IPS-18a (cell line): ENCODE data around the gene PAPPA2.
"Not testable (repeated sequence)": the region's sequence is repeated elsewhere in the genome, so short reads cannot be mapped to it uniquely, and the experiment has no call there.

Experiments
- H3K27ac ChIP-seq: one replicate; pipeline ENCODE4 v1.5.1; 2013; ENCODE audit warnings: low read length
- H3K27me3 ChIP-seq: one replicate; pipeline ENCODE4 v1.6.1; 2013; ENCODE audit warnings: mild to moderate bottlenecking, low read length; ENCODE audit not compliant: control insufficient read depth, insufficient read depth
- H3K36me3 ChIP-seq: one replicate; pipeline ENCODE4 v1.6.1; 2013; ENCODE audit warnings: low read depth, low read length; ENCODE audit not compliant: control insufficient read depth
- H3K4me1 ChIP-seq: one replicate; pipeline ENCODE4 v1.6.1; 2013; ENCODE audit warnings: low read depth, low read length; ENCODE audit not compliant: control insufficient read depth
- H3K4me3 ChIP-seq: one replicate; pipeline ENCODE4 v1.5.1; 2013; ENCODE audit warnings: low read length
- H3K9ac ChIP-seq: one replicate; pipeline ENCODE4 v1.6.1; 2013; ENCODE audit warnings: mild to moderate bottlenecking, low read length, moderate library complexity
- H3K9me3 ChIP-seq: one replicate; pipeline ENCODE4 v1.6.1; 2013; ENCODE audit warnings: low read depth, low read length; ENCODE audit not compliant: control insufficient read depth

Gene PAPPA2

DNA sequence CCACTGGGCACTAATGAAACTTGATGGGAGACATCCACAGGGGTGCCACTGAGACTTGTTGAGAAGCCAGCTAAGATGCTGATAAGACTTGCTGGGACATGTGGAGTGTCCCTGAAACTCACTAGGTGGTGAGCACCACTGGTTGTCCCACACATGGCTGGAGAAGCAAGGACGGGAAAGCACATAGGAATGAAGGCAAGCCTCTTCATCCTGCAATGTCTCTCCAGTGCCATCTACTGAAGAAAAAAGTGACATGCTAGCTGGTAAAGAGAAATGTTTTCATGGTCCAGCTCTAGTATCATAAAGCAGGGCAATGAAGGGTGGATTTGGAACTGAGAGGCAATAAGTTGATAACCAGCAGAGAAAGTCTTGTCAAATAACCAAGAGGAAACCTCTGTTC lies 283.0 kb downstream of the PAPPA2 start:
- no peaks in the 10 kb centered on the region for H3K9me3 ChIP-seq
- no peak overlapping the region for H3K27ac ChIP-seq
- H3K36me3 ChIP-seq = no peaks in the 10 kb centered on the region
- no peak overlapping the region for H3K4me3 ChIP-seq
- no peaks in the 10 kb centered on the region for H3K27me3 ChIP-seq
- H3K9ac ChIP-seq = no peak overlapping the region
- no peaks in the 10 kb centered on the region for H3K4me1 ChIP-seq

DNA sequence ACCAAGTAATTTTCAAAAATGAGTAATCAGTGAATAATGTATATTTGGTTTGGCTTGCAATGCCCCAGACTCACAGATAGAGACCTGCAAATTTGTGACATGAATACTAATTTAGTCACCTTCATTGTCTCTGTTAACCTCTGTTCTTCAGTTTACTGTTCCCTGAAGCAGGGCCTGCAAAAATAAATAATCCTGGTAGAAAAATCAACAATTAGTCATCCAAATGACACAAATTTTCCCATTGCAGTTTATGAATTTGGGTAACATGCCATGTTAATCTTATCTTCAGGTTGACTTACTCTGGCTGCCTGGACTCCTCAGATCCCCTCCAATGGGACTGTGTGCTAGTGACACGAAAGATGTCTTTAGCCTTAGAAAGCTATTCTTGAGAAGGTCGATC lies 289.5 kb downstream of the PAPPA2 start:
- Histone ChIP-seq H3K27me3 (no peaks in the 10 kb centered on the region), H3K4me1 (no peaks in the 10 kb centered on the region), H3K4me3 (no peak overlapping the region), H3K36me3 (no peaks in the 10 kb centered on the region), H3K9me3 (no peaks in the 10 kb centered on the region), H3K27ac (no peak overlapping the region), H3K9ac (no peak overlapping the region)

DNA sequence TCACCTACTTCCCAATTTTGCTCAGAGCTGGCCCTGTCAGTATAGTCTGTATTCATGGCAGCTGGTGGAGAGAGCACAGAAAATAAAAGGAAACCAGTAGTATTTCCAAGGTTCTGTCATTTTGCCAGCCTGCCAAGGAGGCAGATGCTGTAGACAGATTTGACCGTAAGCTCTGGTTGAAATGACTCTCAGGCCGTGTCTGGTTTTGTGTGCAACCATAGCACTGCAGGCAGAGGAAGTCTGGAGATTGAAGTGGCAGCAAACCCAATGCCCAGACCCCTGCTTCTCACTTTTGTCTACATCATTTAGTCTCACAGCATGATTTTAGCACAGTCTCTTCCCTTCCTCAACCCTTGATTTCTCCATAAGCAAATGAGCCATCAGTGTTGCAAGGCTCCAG lies 291.7 kb downstream of the PAPPA2 start:
- no peaks in the 10 kb centered on the region for H3K36me3 ChIP-seq
- no peak overlapping the region for H3K9ac ChIP-seq
- H3K4me3 ChIP-seq = no peak overlapping the region
- H3K4me1 ChIP-seq = no peaks in the 10 kb centered on the region
- H3K27me3 ChIP-seq = no peaks in the 10 kb centered on the region
- H3K9me3 ChIP-seq = no peaks in the 10 kb centered on the region
- no peak overlapping the region for H3K27ac ChIP-seq

DNA sequence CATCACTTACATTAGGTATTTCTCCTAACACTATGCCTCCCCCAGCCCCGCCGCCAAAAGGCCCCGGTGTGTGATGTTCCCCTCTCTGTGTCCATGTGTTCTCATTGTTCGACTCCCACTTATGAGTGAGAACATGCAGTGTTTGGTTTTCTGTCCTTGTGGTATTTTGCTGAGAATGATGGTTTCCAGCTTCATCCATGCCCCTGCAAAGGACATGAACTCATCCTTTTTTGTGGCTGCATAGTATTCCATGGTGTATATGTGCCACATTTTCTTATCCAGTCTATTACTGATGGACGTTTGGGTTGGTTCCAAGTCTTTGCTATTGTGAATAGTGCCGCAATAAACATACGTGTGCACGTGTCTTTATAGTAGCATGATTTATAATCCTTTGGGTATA lies 293.8 kb downstream of the PAPPA2 start:
- H3K36me3 ChIP-seq, H3K4me1 ChIP-seq, H3K9ac ChIP-seq, H3K4me3 ChIP-seq, H3K9me3 ChIP-seq, H3K27me3 ChIP-seq, H3K27ac ChIP-seq: not testable (repeated sequence)

DNA sequence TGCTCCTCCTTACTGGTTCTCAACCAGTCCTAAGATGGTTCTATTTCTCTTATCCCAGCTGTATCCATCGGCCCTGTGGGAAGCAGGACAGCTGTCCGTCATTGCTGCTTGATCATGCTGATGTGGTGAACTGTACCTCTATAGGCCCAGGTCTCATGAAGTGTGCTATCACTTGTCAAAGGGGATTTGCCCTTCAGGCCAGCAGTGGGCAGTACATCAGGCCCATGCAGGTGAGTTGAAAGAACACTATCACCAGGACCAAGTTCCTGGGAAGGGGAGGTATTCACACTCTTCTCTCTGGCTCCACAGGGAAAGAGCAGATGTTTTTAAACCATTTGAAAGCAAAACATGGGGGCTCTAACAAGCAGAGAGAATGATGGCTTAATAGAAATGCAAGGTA lies 302.6 kb downstream of the PAPPA2 start:
- H3K9ac ChIP-seq = no peak overlapping the region
- H3K27ac ChIP-seq = no peak overlapping the region
- no peaks in the 10 kb centered on the region for H3K9me3 ChIP-seq
- no peak overlapping the region for H3K4me3 ChIP-seq
- H3K4me1 ChIP-seq = no peaks in the 10 kb centered on the region
- H3K36me3 ChIP-seq = no peaks in the 10 kb centered on the region
- no peaks in the 10 kb centered on the region for H3K27me3 ChIP-seq

DNA sequence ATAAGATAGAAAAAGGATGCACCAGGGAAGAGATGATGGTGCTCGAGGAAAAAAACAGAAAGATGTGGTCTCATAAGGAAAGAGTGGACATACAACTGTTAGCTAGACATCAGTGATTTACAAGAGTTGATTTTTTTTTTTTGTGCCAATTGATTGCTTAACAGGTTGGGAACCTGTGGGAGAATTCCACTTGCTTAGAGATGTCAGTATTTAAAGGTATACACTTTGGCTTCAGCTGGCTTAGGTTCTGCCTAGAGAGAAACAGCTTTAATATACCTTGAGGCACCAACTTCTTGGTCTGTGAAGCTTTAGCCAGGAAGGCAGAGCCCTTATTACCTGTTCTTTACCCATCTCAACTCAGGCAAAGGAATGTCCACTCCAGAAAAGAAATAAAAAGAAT lies 303.8 kb downstream of the PAPPA2 start:
- no peaks in the 10 kb centered on the region for H3K4me1 ChIP-seq
- no peak overlapping the region for H3K4me3 ChIP-seq
- no peaks in the 10 kb centered on the region for H3K9me3 ChIP-seq
- no peak overlapping the region for H3K27ac ChIP-seq
- H3K27me3 ChIP-seq = no peaks in the 10 kb centered on the region
- no peak overlapping the region for H3K9ac ChIP-seq
- H3K36me3 ChIP-seq = no peaks in the 10 kb centered on the region

DNA sequence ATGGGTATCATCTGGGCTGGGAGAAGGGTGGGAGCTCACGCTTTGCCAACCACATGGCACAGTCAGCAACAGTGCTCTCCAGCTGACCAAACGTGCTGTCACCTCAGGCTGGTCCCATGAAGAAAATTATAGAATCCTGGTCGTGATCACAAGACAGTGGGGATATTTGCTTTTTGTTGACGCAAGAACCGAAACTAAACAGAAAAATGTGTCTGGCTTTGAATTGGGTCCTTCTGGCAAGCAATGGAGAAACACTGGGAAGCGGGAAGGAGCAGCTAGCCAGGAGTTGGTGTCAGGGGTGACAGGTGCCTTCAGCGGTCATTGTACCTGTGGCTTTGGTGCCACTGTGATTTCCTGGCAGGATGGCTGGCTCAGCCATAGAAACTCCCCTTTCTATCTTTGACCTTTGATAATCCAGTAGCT lies 304.8 kb downstream of the PAPPA2 start:
- H3K4me1 ChIP-seq = no peaks in the 10 kb centered on the region
- no peak overlapping the region for H3K4me3 ChIP-seq
- no peaks in the 10 kb centered on the region for H3K9me3 ChIP-seq
- no peaks in the 10 kb centered on the region for H3K27me3 ChIP-seq
- H3K36me3 ChIP-seq = no peaks in the 10 kb centered on the region
- H3K9ac ChIP-seq = no peak overlapping the region
- H3K27ac ChIP-seq = no peak overlapping the region

DNA sequence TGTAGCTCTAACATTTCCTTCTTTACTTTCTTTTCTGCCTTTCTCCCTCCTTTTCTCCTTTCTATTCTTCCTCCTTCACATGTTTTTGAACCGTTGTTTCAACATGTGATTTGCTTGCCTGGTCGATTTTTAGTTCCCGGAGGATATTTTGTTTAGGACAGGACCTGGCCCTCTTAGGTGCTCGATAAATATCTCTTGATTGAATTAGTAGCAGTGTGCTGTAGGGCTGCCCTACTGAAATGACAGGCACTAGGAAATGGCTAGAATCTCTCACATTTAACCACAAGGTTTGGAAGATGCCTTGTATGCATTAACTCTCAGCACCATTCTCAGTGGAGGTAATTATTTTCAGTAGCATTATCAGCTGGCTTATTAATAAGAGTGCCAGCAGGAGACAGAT lies 305.6 kb downstream of the PAPPA2 start:
- no peak overlapping the region for H3K9ac ChIP-seq
- no peaks in the 10 kb centered on the region for H3K36me3 ChIP-seq
- no peaks in the 10 kb centered on the region for H3K27me3 ChIP-seq
- H3K4me3 ChIP-seq = no peak overlapping the region
- no peak overlapping the region for H3K27ac ChIP-seq
- no peaks in the 10 kb centered on the region for H3K9me3 ChIP-seq
- H3K4me1 ChIP-seq = no peaks in the 10 kb centered on the region

DNA sequence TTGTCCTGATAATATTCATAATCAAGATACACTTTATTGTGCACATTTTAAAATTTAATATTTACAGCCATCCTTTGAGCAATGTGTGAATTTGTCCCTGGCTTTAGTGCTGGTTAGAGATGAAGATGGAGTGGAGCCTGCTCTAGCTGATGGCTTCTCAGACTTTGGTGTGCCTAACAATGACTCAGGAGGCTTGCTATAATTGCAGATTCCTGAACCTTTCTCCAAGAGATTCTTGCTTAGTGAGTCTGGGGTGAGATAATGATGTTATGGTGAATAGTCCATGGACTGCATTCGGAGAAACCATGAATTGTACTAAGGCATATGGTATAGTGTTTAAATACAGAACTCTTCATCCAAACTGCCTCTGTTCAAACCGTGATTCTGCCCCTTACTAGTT lies 307.1 kb downstream of the PAPPA2 start:
- H3K36me3 ChIP-seq = no peaks in the 10 kb centered on the region
- H3K9me3 ChIP-seq = no peaks in the 10 kb centered on the region
- H3K27ac ChIP-seq = no peak overlapping the region
- H3K4me3 ChIP-seq = no peak overlapping the region
- no peaks in the 10 kb centered on the region for H3K4me1 ChIP-seq
- no peak overlapping the region for H3K9ac ChIP-seq
- no peaks in the 10 kb centered on the region for H3K27me3 ChIP-seq

DNA sequence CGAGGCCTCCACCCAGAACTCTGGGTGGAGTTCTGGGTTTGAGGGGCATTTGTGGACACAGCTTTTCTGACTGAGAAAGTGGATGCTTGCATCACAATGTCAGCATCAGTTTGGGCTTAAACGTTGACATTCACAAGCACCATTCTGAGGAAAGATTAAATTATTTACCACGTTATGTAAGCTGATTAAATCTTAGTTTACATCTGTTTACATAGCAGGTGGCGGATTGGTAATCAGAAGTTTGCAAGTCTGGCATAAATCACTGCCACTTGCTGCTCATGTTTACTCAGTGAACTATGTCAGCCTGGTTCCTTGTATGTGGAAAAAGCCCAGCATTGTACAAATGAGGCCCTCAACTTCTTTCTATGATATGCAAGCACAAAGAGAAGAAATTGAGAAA lies 310.1 kb downstream of the PAPPA2 start:
- Histone ChIP-seq H3K4me1 (no peaks in the 10 kb centered on the region), H3K27ac (no peak overlapping the region), H3K27me3 (no peaks in the 10 kb centered on the region)

DNA sequence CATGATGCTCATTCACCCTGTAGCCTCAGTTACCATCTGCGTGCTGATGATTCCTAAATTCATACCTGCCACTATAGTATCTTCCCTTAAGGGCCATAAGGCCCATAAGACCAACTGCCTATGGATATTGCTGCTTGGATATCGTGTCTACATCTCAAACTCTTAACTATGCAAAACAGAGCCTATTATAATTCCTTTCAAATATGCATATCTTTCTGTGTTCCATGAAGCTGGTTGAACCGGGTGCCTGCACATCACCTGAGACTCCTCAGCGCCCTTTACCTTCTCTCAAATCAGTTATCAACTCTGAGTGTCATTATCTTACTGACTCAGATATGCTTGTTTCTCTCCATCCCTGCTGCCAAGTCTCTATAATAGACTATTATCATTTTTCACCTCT lies 311.2 kb downstream of the PAPPA2 start:
- H3K36me3 ChIP-seq = no peaks in the 10 kb centered on the region
- H3K4me1 ChIP-seq = no peaks in the 10 kb centered on the region
- H3K4me3 ChIP-seq = no peak overlapping the region
- H3K27ac ChIP-seq = no peak overlapping the region
- no peak overlapping the region for H3K9ac ChIP-seq
- no peaks in the 10 kb centered on the region for H3K27me3 ChIP-seq
- H3K9me3 ChIP-seq = no peaks in the 10 kb centered on the region

More for the DNA sequence above, 310.1 kb downstream of the PAPPA2 start:
- Histone ChIP-seq H3K36me3 (no peaks in the 10 kb centered on the region), H3K4me3 (no peak overlapping the region), H3K9ac (no peak overlapping the region), H3K9me3 (no peaks in the 10 kb centered on the region)

DNA sequence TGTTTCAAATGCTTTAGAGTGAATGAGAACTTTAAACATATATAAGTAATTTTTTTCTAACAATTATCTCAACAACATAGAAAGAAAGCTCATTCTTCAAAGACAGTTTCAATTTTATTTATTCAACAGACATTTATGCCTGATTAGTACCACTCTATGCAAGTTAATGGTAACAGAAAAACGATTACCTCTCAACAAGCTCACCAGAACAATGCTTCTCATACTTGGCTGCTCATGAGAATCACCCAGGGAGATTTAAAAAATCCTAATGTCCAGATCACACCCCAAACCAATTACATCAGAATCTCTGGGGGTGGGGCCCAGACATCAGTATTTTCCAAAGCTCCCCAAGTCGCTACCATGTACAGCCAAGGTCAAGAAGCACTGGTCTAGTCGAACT lies 312.4 kb downstream of the PAPPA2 start:
- no peak overlapping the region for H3K9ac ChIP-seq
- no peaks in the 10 kb centered on the region for H3K4me1 ChIP-seq
- H3K27me3 ChIP-seq = no peaks in the 10 kb centered on the region
- H3K4me3 ChIP-seq = no peak overlapping the region
- no peaks in the 10 kb centered on the region for H3K9me3 ChIP-seq
- H3K27ac ChIP-seq = no peak overlapping the region
- no peaks in the 10 kb centered on the region for H3K36me3 ChIP-seq

DNA sequence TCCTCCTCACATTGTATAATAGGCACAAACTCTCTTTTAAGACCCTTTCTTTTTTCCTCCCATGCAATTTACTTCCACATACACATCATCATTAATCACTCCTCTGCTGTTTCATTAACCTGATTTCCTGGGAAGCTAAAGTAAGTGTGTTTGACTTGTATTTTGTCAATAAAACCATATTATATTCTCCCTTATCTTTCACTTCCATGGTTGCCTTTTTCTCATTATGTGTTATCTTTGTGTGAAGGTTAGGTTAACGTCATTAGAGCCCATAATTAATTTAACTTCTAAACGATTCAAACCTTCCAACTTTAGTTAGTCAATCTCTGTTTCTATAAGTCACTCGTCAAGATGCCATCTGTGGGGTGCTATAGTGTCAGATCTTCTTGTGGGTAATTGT lies 313.0 kb downstream of the PAPPA2 start:
- Histone ChIP-seq H3K36me3 (no peaks in the 10 kb centered on the region), H3K4me1 (no peaks in the 10 kb centered on the region), H3K9me3 (no peaks in the 10 kb centered on the region), H3K27ac (no peak overlapping the region), H3K27me3 (no peaks in the 10 kb centered on the region), H3K4me3 (no peak overlapping the region), H3K9ac (no peak overlapping the region)
